Neural cell (in vitro differentiated cells): ENCODE results near the gene HEY2. TPM values are rescaled to one million over a fixed set of nuclear protein-coding genes. Genes with fewer than 3 reads are reported as not detected.

Experiments used
- H2AFZ ChIP-seq: fragments of 200-600, 300-800 bp; sonication (generic), shearing (Covaris generic); 2 replicates; pipeline ENCODE4 v1.6.0; 2014; ENCODE audit warnings: low read depth, mild to moderate bottlenecking, antibody characterized with exemption, low read length, moderate library complexity
- H3F3A ChIP-seq: fragments of 200-600 bp; shearing (Covaris generic); 2 replicates; pipeline ENCODE4 v1.6.1; 2016; ENCODE audit warnings: mild to moderate bottlenecking, moderate library complexity, mixed read lengths, antibody characterized with exemption, low read length; ENCODE audit not compliant: insufficient read depth, poor library complexity, severe bottlenecking
- H3K27ac ChIP-seq: fragments of 200-600, 300-800 bp; sonication (generic), shearing (Covaris generic); 2 replicates; pipeline ENCODE4 v1.5.1; 2014; ENCODE audit warnings: mild to moderate bottlenecking, low read length, moderate library complexity
- H3K27me3 ChIP-seq: fragments of 300-800, 200-600 bp; sonication (generic), shearing (Covaris generic); 2 replicates; pipeline ENCODE4 v1.6.0; 2014; ENCODE audit warnings: mild to moderate bottlenecking, low read depth, low read length, moderate library complexity; ENCODE audit not compliant: insufficient read depth
- H3K36me3 ChIP-seq: fragments of 300-800, 200-600 bp; sonication (generic), shearing (Covaris generic); 2 replicates; pipeline ENCODE4 v1.5.1; 2014; ENCODE audit warnings: mild to moderate bottlenecking, antibody characterized with exemption, low read length, moderate library complexity; ENCODE audit not compliant: insufficient read depth
- H3K4me2 ChIP-seq: fragments of 300-800, 200-600 bp; sonication (generic), shearing (Covaris generic); 2 replicates; pipeline ENCODE4 v1.6.0; 2014; ENCODE audit warnings: mild to moderate bottlenecking, low read length
- H3K4me3 ChIP-seq: fragments of 300-800, 200-600 bp; sonication (generic), shearing (Covaris generic); 2 replicates; pipeline ENCODE4 v1.5.1; 2014; ENCODE audit warnings: mild to moderate bottlenecking, low read length, moderate library complexity
- H3K79me2 ChIP-seq: fragments of 200-600 bp; shearing (Covaris generic); replicated peaks from 2 replicates; pipeline ENCODE4 v1.6.0; 2014; ENCODE audit warnings: mild to moderate bottlenecking, low read length, moderate library complexity; ENCODE audit not compliant: insufficient read depth
- H3K9ac ChIP-seq: fragments of 300-800, 200-600 bp; sonication (generic), shearing (Covaris generic); 2 replicates; pipeline ENCODE4 v1.6.1; 2016; ENCODE audit warnings: mild to moderate bottlenecking, low read length, mixed read lengths
- H3K9me2 ChIP-seq: fragments of 200-600 bp; shearing (Covaris generic); 2 replicates; pipeline ENCODE4 v1.6.1; 2016; ENCODE audit warnings: mild to moderate bottlenecking, low read length, mixed read lengths; ENCODE audit not compliant: insufficient read depth
- H3K9me3 ChIP-seq: fragments of 200-600, 300-800 bp; sonication (generic), shearing (Covaris generic); 2 replicates; pipeline ENCODE4 v1.6.1; 2016; ENCODE audit warnings: mild to moderate bottlenecking, mixed run types, low read length, moderate library complexity, mixed read lengths
- H4K20me1 ChIP-seq: fragments of 200-600 bp; shearing (Covaris generic); 2 replicates; pipeline ENCODE4 v1.6.1; 2016; ENCODE audit warnings: mild to moderate bottlenecking, mixed run types; ENCODE audit not compliant: insufficient read depth
- CTCF ChIP-seq: fragments of 450-650 bp; IDR thresholded peaks from 2 replicates; pipeline ENCODE4 v1.5.1; 2014; ENCODE audit warnings: antibody characterized with exemption, mild to moderate bottlenecking, moderate library complexity; ENCODE audit not compliant: poor library complexity, severe bottlenecking
- EP300 ChIP-seq: fragments of 450-650 bp; conservative IDR thresholded peaks from 2 replicates; pipeline ENCODE4 v1.6.1; 2014; ENCODE audit warnings: antibody characterized with exemption, mild to moderate bottlenecking, moderate library complexity; ENCODE audit not compliant: poor library complexity, severe bottlenecking
- EZH2 ChIP-seq: fragments of 200-600, 300-800 bp; shearing (Covaris generic), sonication (generic); IDR thresholded peaks from 2 replicates; pipeline ENCODE4 v1.6.1; 2014; ENCODE audit warnings: antibody characterized with exemption, low read length, borderline replicate concordance, mild to moderate bottlenecking; ENCODE audit not compliant: insufficient read depth, poor library complexity, severe bottlenecking
- MXI1 ChIP-seq: fragments of 450-650 bp; conservative IDR thresholded peaks from 2 replicates; pipeline ENCODE4 v1.6.1; 2014; ENCODE audit warnings: antibody characterized with exemption, mild to moderate bottlenecking; ENCODE audit not compliant: poor library complexity, severe bottlenecking
- POLR2AphosphoS5 ChIP-seq: IDR thresholded peaks from 2 replicates; pipeline ENCODE4 v1.6.1; 2012
- RAD21 ChIP-seq: fragments of 450-650 bp; conservative IDR thresholded peaks from 2 replicates; pipeline ENCODE4 v1.6.1; 2014; ENCODE audit warnings: antibody characterized with exemption, mild to moderate bottlenecking, moderate library complexity
- REST ChIP-seq: IDR thresholded peaks from 2 replicates; pipeline ENCODE4 v1.6.1; 2012; ENCODE audit warnings: borderline replicate concordance
- SMC3 ChIP-seq: fragments of 450-650 bp; conservative IDR thresholded peaks from 2 replicates; pipeline ENCODE4 v1.6.1; 2014; ENCODE audit warnings: antibody characterized with exemption, mild to moderate bottlenecking, moderate library complexity; ENCODE audit not compliant: poor library complexity
- TAF1 ChIP-seq: IDR thresholded peaks from 2 replicates; pipeline ENCODE4 v1.6.1; 2012; ENCODE audit warnings: low read depth
- polyA plus RNA-seq: library from polyadenylated mRNA; depleted of rRNA; stranded (reverse); fragments of >200 nt; gene quantifications from 2 replicates; pipeline ENCODE4 v1.2.3, GENCODE V29; 2014

HEY2 gene
- polyA plus RNA-seq, 1 donor from 2014 or later, result 0.20 TPM

GRCh38 chr6:125766641-125767040 lies 17.2 kb downstream of the HEY2 start:
- H3K9ac ChIP-seq, result no peak overlapping the region
- TF ChIP-seq SMC3 (no peak), EP300 (no peak), MXI1 (no peak), EZH2 (no peak), RAD21 (no peak), REST (no peak), POLR2AphosphoS5 (no peak), TAF1 (no peak), CTCF (no peak)
- H3K27ac ChIP-seq, result no peak overlapping the region
- no peaks in the 10 kb centered on the region for H3K9me2 ChIP-seq
- H3F3A ChIP-seq, result no peaks in the 10 kb centered on the region
- H3K4me3 ChIP-seq, result no peak overlapping the region
- H2AFZ ChIP-seq, result no peak overlapping the region
- H3K27me3 ChIP-seq, result no peaks in the 10 kb centered on the region
- H3K4me2 ChIP-seq, result no peak overlapping the region
- no peaks in the 10 kb centered on the region for H4K20me1 ChIP-seq
- H3K36me3 ChIP-seq, result no peaks in the 10 kb centered on the region
- H3K9me3 ChIP-seq, result no peaks in the 10 kb centered on the region
- no peaks in the 10 kb centered on the region for H3K79me2 ChIP-seq

- no peaks in the 10 kb centered on the region for H3F3A ChIP-seq
- no peak overlapping the region for H3K27ac ChIP-seq
- no peaks in the 10 kb centered on the region for H4K20me1 ChIP-seq
- no peak overlapping the region for H3K4me2 ChIP-seq
- no peaks in the 10 kb centered on the region for H3K27me3 ChIP-seq
- H3K36me3 ChIP-seq, result no peaks in the 10 kb centered on the region
- H3K9ac ChIP-seq, result no peak overlapping the region
- H2AFZ ChIP-seq, result no peak overlapping the region
- H3K9me3 ChIP-seq, result no peaks in the 10 kb centered on the region
- no peaks in the 10 kb centered on the region for H3K79me2 ChIP-seq
- H3K9me2 ChIP-seq, result no peaks in the 10 kb centered on the region
- H3K4me3 ChIP-seq, result no peak overlapping the region
- TF ChIP-seq SMC3 (no peak), RAD21 (no peak), CTCF (no peak), TAF1 (no peak), REST (no peak), MXI1 (no peak), EZH2 (no peak), POLR2AphosphoS5 (no peak), EP300 (no peak)
These were observed 19.8 kb downstream of the HEY2 start for GRCh38 chr6:125769147-125769783.
